ENCODE data around the gene CRADD. TPM values are rescaled to one million over a fixed set of nuclear protein-coding genes. Genes with fewer than 3 reads are reported as not detected.

CRADD gene
- polyA plus RNA-seq, 1 of the 3 experiments (the other 2 are of a cell fraction), result 13.6 TPM

DNA sequence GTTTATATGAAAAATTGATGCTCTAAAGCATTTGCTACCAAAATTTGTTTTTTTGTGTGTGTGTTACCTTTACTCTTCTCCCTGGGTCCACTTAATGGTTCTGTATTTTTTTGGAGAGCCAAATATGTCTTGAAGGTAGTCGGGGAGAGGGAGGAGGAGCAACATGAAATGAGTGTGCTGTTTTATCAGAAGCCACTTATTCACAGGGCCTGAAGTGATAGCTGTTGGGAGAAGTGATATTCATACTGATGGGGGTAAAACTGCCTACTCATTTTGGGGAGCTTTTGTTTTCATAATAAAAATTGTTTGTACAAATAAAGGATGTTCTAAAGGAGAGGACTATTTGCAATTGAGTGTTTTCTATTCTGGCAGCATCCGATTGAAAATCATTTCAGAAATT lies 29.2 kb downstream of the CRADD start:
- WGBS (ENCODE audit: low lambda C conversion rate), result 54% methylated on average over 2 of the region's 2 CpGs
- CTCF ChIA-PET, result interaction anchor here (0.9 to 1.2 kb wide), 2 partner anchors 36 to 395 kb away, joined by 3 to 4 read pairs; no protein-coding TSS in a partner anchor
- POLR2A ChIA-PET, result no interaction called here
- H3K36me3 ChIP-seq (replicated peaks in 1 of 2; ENCODE audit: control insufficient read depth in 1 of 2, insufficient read depth in 2 of 2, low read length in 1 of 2), result no peaks in the 10 kb centered on the region
- H2AFZ ChIP-seq (ENCODE audit: low read depth), result no peak overlapping the region
- no peaks in the 10 kb centered on the region for H3K27me3 ChIP-seq (ENCODE audit: insufficient read depth)
- H3K4me3 ChIP-seq (ENCODE audit: low read depth in 2 of 2, low read length in 1 of 2), result no peak overlapping the region
- H3K79me2 ChIP-seq (ENCODE audit: insufficient read depth), result 0 out of 2 replicates have a peak, but pooled peaks cover 5% of the 10 kb centered on the region
- peak overlapping the region; percentile 55; the same call in 1 of the 2 replicates for H3K9ac ChIP-seq
- H3K4me1 ChIP-seq (ENCODE audit: control insufficient read depth in 1 of 2, insufficient read depth in 2 of 2, low read depth in 1 of 2, low read length in 1 of 2), result peaks cover 13 to 20% of the 10 kb centered on the region in 2 experiments
- H3K9me3 ChIP-seq, result peaks cover 6% of the 10 kb centered on the region; the same call in 1 of the 2 replicates
- peaks cover 45% of the 10 kb centered on the region for H3F3A ChIP-seq (replicated peaks; ENCODE audit: insufficient read depth)
- peak overlapping the region; percentile 60 to 81; a peak in 3 of 4 replicates for H3K27ac ChIP-seq (ENCODE audit: low read depth in 2 of 2, low read length in 1 of 2)
- no peaks in the 10 kb centered on the region for H4K20me1 ChIP-seq (ENCODE audit: insufficient read depth)
- peak overlapping the region; percentile 11 for H3K4me2 ChIP-seq
- no peak for DNase-seq
- H3K9me2 ChIP-seq, result no peaks in the 10 kb centered on the region
- no peak for TF ChIP-seq RAD21 (IDR thresholded peaks at IDR 0.05; ENCODE audit: low read length)
- no peak for TF ChIP-seq RFX5 (IDR thresholded peaks at IDR 0.05; ENCODE audit: low read length)
- no peak for TF ChIP-seq EP300 (IDR thresholded peaks at IDR 0.05; ENCODE audit: borderline replicate concordance in 1 of 2, low read depth in 1 of 2, low read length in 1 of 2)
- TF ChIP-seq, protein P1, sequence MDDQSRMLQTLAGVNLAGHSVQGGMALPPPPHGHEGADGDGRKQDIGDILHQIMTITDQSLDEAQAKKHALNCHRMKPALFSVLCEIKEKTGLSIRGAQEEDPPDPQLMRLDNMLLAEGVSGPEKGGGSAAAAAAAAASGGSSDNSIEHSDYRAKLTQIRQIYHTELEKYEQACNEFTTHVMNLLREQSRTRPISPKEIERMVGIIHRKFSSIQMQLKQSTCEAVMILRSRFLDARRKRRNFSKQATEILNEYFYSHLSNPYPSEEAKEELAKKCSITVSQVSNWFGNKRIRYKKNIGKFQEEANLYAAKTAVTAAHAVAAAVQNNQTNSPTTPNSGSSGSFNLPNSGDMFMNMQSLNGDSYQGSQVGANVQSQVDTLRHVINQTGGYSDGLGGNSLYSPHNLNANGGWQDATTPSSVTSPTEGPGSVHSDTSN (IDR thresholded peaks at IDR 0.05), result no peak

DNA sequence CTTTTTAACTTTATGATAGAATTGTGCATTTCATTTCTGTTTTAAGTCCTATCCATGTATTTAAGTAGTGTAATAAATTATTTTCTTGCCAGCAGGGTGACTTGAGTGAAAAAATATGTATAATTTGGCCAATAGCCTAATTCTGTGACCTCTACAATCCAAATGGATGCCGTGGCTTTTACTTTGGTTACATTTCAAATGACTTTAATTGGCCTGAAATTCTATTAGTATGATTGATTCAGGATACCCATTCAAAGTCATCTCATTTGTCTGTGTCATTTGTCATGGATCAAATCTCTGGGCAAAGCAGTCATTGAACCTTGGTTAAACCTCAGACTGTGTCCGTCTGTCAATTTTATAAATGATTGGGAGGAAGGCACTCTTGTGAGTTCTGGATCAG lies 29.6 kb downstream of the CRADD start:
- Histone ChIP-seq H4K20me1 (ENCODE audit: insufficient read depth) (no peaks in the 10 kb centered on the region), H3K27me3 (ENCODE audit: insufficient read depth) (no peaks in the 10 kb centered on the region), H3K9me2 (no peaks in the 10 kb centered on the region), H3K4me3 (ENCODE audit: low read depth in 2 of 2, low read length in 1 of 2) (no peak overlapping the region), H3K9me3 (peaks cover 6% of the 10 kb centered on the region; the same call in 1 of the 2 replicates), H3K9ac (peak overlapping the region; percentile 55; the same call in 1 of the 2 replicates), H3K27ac (ENCODE audit: low read depth in 2 of 2, low read length in 1 of 2) (peak overlapping the region; percentile 60 to 81; a peak in 3 of 4 replicates), H3K36me3 (replicated peaks in 1 of 2; ENCODE audit: control insufficient read depth in 1 of 2, insufficient read depth in 2 of 2, low read length in 1 of 2) (no peaks in the 10 kb centered on the region), H3F3A (replicated peaks; ENCODE audit: insufficient read depth) (peaks cover 42% of the 10 kb centered on the region), H3K4me2 (peak overlapping the region; percentile 11; the same call in 1 of the 2 replicates), H3K4me1 (ENCODE audit: control insufficient read depth in 1 of 2, insufficient read depth in 2 of 2, low read depth in 1 of 2, low read length in 1 of 2) (peaks cover 13 to 20% of the 10 kb centered on the region in 2 experiments), H3K79me2 (ENCODE audit: insufficient read depth) (0 out of 2 replicates have a peak, but pooled peaks cover 5% of the 10 kb centered on the region), H2AFZ (ENCODE audit: low read depth) (no peak overlapping the region)
- TF ChIP-seq ELF1 (IDR thresholded peaks at IDR 0.05), result no peak
- TF ChIP-seq POLR2AphosphoS5 (IDR thresholded peaks at IDR 0.05; ENCODE audit: low read depth, low read length), result peak; percentile 60; the same call in 1 of the 2 replicates
- no peak for TF ChIP-seq FOXM1 (IDR thresholded peaks at IDR 0.05; ENCODE audit: low read depth)
- peak; percentile 45 to 84; a peak in 3 of 4 replicates for TF ChIP-seq EP300 (IDR thresholded peaks at IDR 0.05; ENCODE audit: borderline replicate concordance in 1 of 2, low read depth in 1 of 2, low read length in 1 of 2)
- TF ChIP-seq TCF12 (IDR thresholded peaks at IDR 0.05), result peak; percentile 67
- TF ChIP-seq NFIC (IDR thresholded peaks at IDR 0.05; ENCODE audit: borderline replicate concordance), result peak; percentile 85
- TF ChIP-seq FOSL2 (IDR thresholded peaks at IDR 0.05; ENCODE audit: borderline replicate concordance, low read depth), result peak; percentile 25; the same call in 1 of the 2 replicates
- TF ChIP-seq SIN3A (IDR thresholded peaks at IDR 0.05; ENCODE audit: borderline replicate concordance, low read depth, low read length), result 0 out of 2 replicates have a peak, but pooled peaks have one; percentile 18
- TF ChIP-seq MXI1 (IDR thresholded peaks at IDR 0.05; ENCODE audit: low read depth, low read length), result no peak
- 0 out of 2 replicates have a peak, but pooled peaks have one; percentile 9 for TF ChIP-seq RCOR1 (IDR thresholded peaks at IDR 0.05; ENCODE audit: low read length)
- TF ChIP-seq RAD21 (IDR thresholded peaks at IDR 0.05; ENCODE audit: low read length), result no peak
- peak; percentile 67 for TF ChIP-seq TEAD4 (IDR thresholded peaks at IDR 0.05; ENCODE audit: borderline replicate concordance, insufficient read depth)
- TF ChIP-seq, protein P1 (IDR thresholded peaks at IDR 0.05), result peak; percentile 94
- no peak for TF ChIP-seq NRF1 (IDR thresholded peaks at IDR 0.05; ENCODE audit: low read depth, low read length)
- TF ChIP-seq GATA2 (CRISPR knock-in tag; IDR thresholded peaks at IDR 0.05), result no peak
- TF ChIP-seq JUND (IDR thresholded peaks at IDR 0.05), result peak; percentile 55
- TF ChIP-seq, protein P2, sequence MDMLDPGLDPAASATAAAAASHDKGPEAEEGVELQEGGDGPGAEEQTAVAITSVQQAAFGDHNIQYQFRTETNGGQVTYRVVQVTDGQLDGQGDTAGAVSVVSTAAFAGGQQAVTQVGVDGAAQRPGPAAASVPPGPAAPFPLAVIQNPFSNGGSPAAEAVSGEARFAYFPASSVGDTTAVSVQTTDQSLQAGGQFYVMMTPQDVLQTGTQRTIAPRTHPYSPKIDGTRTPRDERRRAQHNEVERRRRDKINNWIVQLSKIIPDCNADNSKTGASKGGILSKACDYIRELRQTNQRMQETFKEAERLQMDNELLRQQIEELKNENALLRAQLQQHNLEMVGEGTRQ (IDR thresholded peaks at IDR 0.05; ENCODE audit: borderline replicate concordance, low read depth, low read length), result no peak
- 36% methylated on average over 2 of the region's 2 CpGs for WGBS (ENCODE audit: low lambda C conversion rate)
- POLR2A ChIA-PET, result no interaction called here
- DNase-seq, result no peak
- CTCF ChIA-PET, result interaction anchor here (0.9 kb wide), 1 partner anchor 35 kb away, joined by 3 read pairs; no protein-coding TSS in a partner anchor
